Osteocyte (in vitro differentiated cells): ENCODE results near the gene GRN. TPM values are rescaled to one million over a fixed set of nuclear protein-coding genes. Genes with fewer than 3 reads are reported as not detected.

Experiments used
- DNase-seq: peaks from one replicate; pipeline ENCODE4 v3.0.0; 2021; ENCODE audit warnings: mixed read lengths; ENCODE audit not compliant: unreplicated experiment; ENCODE audit errors: extremely low spot score
- H3K27ac Mint-ChIP-seq: one replicate; pipeline ENCODE4 v1.8.0; 2021; ENCODE audit warnings: mild to moderate bottlenecking, mixed read lengths; ENCODE audit not compliant: unreplicated experiment
- H3K27me3 Mint-ChIP-seq: one replicate; pipeline ENCODE4 v1.8.0; 2021; ENCODE audit warnings: mixed read lengths; ENCODE audit not compliant: unreplicated experiment
- H3K36me3 Mint-ChIP-seq: one replicate; pipeline ENCODE4 v1.8.0; 2021; ENCODE audit warnings: mixed read lengths; ENCODE audit not compliant: unreplicated experiment
- H3K4me1 Mint-ChIP-seq: one replicate; pipeline ENCODE4 v1.8.0; 2021; ENCODE audit warnings: mixed read lengths; ENCODE audit not compliant: unreplicated experiment
- H3K4me3 Mint-ChIP-seq: one replicate; pipeline ENCODE4 v1.8.0; 2021; ENCODE audit warnings: mild to moderate bottlenecking, moderate library complexity, mixed read lengths; ENCODE audit not compliant: unreplicated experiment
- H3K9me3 Mint-ChIP-seq: one replicate; pipeline ENCODE4 v1.8.0; 2021; ENCODE audit warnings: mixed read lengths; ENCODE audit not compliant: unreplicated experiment
- CTCF ChIP-seq: fragments of 200-600 bp; sonication (generic); IDR thresholded peaks from 2 replicates; pipeline ENCODE4 v1.5.0; 2021; ENCODE audit warnings: antibody characterized with exemption, mild to moderate bottlenecking, moderate library complexity
- total RNA-seq: library from RNA; stranded (reverse); gene quantifications from 2 replicates; pipeline ENCODE4 v1.2.1, GENCODE V29; 2021

The GRN gene
- total RNA-seq, 1 donor from 2014 or later, result 574 TPM

GRCh38 chr17:44308865-44309264 is 36.2 kb upstream of the GRN start:
- Mint-ChIP-seq H3K27ac (no peak overlapping the region), H3K4me1 (peaks cover 5% of the 10 kb centered on the region), H3K36me3 (no peaks in the 10 kb centered on the region), H3K4me3 (peak overlapping the region; percentile 38), H3K27me3 (peaks cover 34% of the 10 kb centered on the region), H3K9me3 (no peaks in the 10 kb centered on the region)
- no peak for DNase-seq
- no peak for TF ChIP-seq CTCF

GRCh38 chr17:44309472-44309871 is 35.6 kb upstream of the GRN start:
- no peak overlapping the region for H3K4me3 Mint-ChIP-seq
- H3K27me3 Mint-ChIP-seq, result peaks cover 36% of the 10 kb centered on the region
- H3K36me3 Mint-ChIP-seq, result no peaks in the 10 kb centered on the region
- DNase-seq, result no peak
- TF ChIP-seq CTCF, result no peak
- H3K27ac Mint-ChIP-seq, result no peak overlapping the region
- no peaks in the 10 kb centered on the region for H3K9me3 Mint-ChIP-seq
- peaks cover 5% of the 10 kb centered on the region for H3K4me1 Mint-ChIP-seq

DNA sequence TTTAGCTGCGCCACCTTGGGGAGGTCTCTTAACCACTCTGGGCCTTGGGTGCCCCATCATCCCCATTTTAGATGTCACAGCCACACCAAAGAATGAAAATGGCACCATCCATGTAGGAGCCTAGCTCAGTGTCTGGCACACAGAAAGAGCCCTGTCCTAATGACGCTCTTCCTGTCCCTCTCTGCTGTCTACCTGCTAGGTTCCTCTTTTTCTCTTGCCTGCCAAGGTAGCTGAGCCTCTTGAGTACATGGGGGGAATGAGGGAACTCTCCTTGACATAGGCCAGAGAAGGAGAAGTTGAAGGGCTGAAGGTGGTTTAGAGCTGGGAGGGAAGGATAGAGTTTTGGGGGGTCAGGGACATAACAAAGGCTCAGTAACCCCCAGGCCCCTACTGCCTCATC is 34.9 kb upstream of the GRN start:
- Mint-ChIP-seq H3K4me1 (peaks cover 6% of the 10 kb centered on the region), H3K27ac (no peak overlapping the region), H3K27me3 (peaks cover 30% of the 10 kb centered on the region), H3K36me3 (no peaks in the 10 kb centered on the region), H3K4me3 (no peak overlapping the region), H3K9me3 (no peaks in the 10 kb centered on the region)
- DNase-seq, result no peak
- TF ChIP-seq CTCF, result no peak

- no peak overlapping the region for H3K27ac Mint-ChIP-seq
- no peak for TF ChIP-seq CTCF
- peaks cover 10% of the 10 kb centered on the region for H3K4me1 Mint-ChIP-seq
- no peaks in the 10 kb centered on the region for H3K36me3 Mint-ChIP-seq
- H3K9me3 Mint-ChIP-seq, result no peaks in the 10 kb centered on the region
- no peak for DNase-seq
- H3K27me3 Mint-ChIP-seq, result peaks cover 35% of the 10 kb centered on the region
- H3K4me3 Mint-ChIP-seq, result no peak overlapping the region
Observed at GRCh38 chr17:44310609-44311376, 34.3 kb upstream of the GRN start.

DNA sequence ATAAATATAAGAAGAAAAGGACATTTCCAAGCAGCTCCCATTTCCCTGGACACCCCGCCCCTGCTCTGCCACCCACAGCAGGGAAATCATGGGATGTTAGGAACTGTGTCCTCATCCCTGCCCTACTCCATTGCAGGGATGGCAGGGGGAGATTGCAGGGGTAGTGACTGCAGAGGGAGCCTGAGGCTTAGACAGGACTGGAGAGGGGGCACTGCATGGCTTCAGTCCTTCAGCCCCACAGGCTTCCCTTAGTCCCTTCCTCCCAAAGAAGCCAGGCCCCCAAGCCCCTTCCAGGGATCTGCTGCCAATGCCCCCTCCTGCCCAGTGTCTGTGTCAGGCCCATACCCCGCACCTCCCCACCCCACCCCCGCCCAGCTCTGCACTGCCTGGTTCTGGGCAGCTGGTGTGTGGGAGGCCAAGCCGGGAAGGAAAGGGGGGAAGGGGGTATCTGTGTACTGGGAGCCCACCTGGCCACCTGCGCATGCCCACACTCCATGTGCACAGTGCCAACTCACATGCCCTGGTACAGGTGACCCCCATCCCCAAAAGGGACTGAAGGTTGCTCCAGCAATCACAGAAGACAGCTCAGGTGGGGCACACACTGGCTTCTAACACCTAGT is 33.4 kb upstream of the GRN start:
- Mint-ChIP-seq H3K36me3 (no peaks in the 10 kb centered on the region), H3K4me1 (peaks cover 16% of the 10 kb centered on the region), H3K4me3 (no peak overlapping the region), H3K9me3 (no peaks in the 10 kb centered on the region), H3K27me3 (peaks cover 39% of the 10 kb centered on the region), H3K27ac (no peak overlapping the region)
- TF ChIP-seq CTCF, result no peak
- no peak for DNase-seq
